ENCODE data around the gene ARHGAP28. TPM values are rescaled to one million over a fixed set of nuclear protein-coding genes. Genes with fewer than 3 reads are reported as not detected.

ARHGAP28 gene
- total RNA-seq, 2 donors from 2014 or later: 0.41 to 1.8 TPM

DNA sequence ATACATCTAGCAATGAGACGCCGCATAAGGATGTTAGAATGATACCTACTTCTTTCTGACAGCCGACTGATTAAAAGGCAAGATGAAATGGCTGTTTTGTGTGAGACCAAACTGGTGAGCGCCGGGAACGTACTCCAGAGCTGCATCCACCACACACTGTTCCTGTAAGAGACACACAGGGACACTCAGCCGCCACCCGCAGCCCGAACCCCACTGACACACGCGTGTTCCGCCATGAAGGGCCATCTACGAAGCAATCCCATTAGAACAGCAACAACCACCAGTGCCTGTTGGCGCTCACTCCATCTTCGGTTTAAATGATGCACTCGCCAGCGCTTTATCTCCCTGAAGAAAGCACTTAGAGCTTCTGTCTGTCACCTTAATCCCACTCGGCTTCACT, 225.8 kb downstream of the ARHGAP28 start:
- no peak for TF ChIP-seq CTCF (IDR thresholded peaks at IDR 0.05)
- no peak overlapping the region for H3K27ac ChIP-seq
- no peaks in the 10 kb centered on the region for H3K27me3 ChIP-seq (replicated peaks; ENCODE audit: insufficient read depth)
- ATAC-seq (ENCODE audit: insufficient number of reproducible peaks, low FRiP score, low read depth): no peak
- H3K9me3 ChIP-seq: no peaks in the 10 kb centered on the region
- no peaks in the 10 kb centered on the region for H3K36me3 ChIP-seq
- no peak overlapping the region for H3K4me3 ChIP-seq
- H3K4me1 ChIP-seq (ENCODE audit: control insufficient read depth in 1 of 2, low read depth in 2 of 2): no peaks in the 10 kb centered on the region
- DNase-seq (ENCODE audit: low spot score): no peak

DNA sequence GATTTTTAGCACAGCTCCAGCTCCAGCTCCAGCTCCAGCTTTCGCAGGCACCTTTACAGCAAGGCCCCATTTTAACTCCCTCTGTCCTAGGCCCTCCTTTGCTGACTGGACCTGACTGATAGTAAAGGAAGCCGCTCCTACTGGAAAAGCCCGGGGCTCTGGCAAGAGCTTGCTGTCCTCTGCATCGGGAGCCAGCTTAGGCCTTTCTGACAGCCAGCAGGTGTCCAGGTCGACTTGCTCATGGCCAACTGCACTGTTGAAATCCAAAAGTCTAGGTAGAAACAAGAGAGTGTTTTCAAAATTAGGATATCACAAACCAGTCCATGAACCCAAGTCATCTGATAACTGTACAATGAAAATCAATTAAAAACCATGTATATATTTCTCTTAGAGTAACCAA, 227.0 kb downstream of the ARHGAP28 start:
- Histone ChIP-seq H3K27me3 (replicated peaks; ENCODE audit: insufficient read depth) (no peaks in the 10 kb centered on the region), H3K9me3 (no peaks in the 10 kb centered on the region), H3K4me1 (ENCODE audit: control insufficient read depth in 1 of 2, low read depth in 2 of 2) (no peaks in the 10 kb centered on the region), H3K27ac (no peak overlapping the region), H3K4me3 (no peak overlapping the region), H3K36me3 (no peaks in the 10 kb centered on the region)
- no peak for DNase-seq (ENCODE audit: low spot score)
- no peak for TF ChIP-seq CTCF (IDR thresholded peaks at IDR 0.05)
- no peak for ATAC-seq (ENCODE audit: insufficient number of reproducible peaks, low FRiP score, low read depth)

GRCh38 chr18:6956999-6957398, 227.5 kb downstream of the ARHGAP28 start:
- DNase-seq (ENCODE audit: low spot score): no peak
- no peak for TF ChIP-seq CTCF (IDR thresholded peaks at IDR 0.05)
- no peak overlapping the region for H3K27ac ChIP-seq
- H3K27me3 ChIP-seq (replicated peaks; ENCODE audit: insufficient read depth): no peaks in the 10 kb centered on the region
- no peaks in the 10 kb centered on the region for H3K9me3 ChIP-seq
- no peaks in the 10 kb centered on the region for H3K4me1 ChIP-seq (ENCODE audit: control insufficient read depth in 1 of 2, low read depth in 2 of 2)
- H3K4me3 ChIP-seq: no peak overlapping the region
- no peaks in the 10 kb centered on the region for H3K36me3 ChIP-seq
- no peak for ATAC-seq (ENCODE audit: insufficient number of reproducible peaks, low FRiP score, low read depth)

DNA sequence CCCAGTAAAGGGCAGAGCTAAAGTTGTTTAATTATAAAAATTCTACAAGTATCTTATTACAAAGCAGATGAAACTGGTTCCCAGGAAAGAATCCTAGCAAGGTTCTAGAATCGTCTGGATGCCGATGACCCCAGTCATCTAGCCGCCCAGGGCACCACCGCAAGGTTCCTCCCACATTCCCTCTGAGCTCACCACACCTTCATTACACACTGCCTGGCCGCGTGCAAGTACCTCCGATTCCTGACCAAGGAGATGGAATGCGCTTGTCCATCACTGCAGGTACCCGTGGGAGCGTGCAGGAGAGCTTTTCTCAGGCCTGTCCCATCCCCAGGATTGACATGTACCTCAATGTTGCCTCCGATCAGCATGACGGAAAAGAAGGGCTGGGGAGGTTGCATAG, 229.6 kb downstream of the ARHGAP28 start:
- no peak overlapping the region for H3K27ac ChIP-seq
- H3K4me3 ChIP-seq: no peak overlapping the region
- no peaks in the 10 kb centered on the region for H3K27me3 ChIP-seq (replicated peaks; ENCODE audit: insufficient read depth)
- no peaks in the 10 kb centered on the region for H3K36me3 ChIP-seq
- no peak for TF ChIP-seq CTCF (IDR thresholded peaks at IDR 0.05)
- H3K9me3 ChIP-seq: no peaks in the 10 kb centered on the region
- DNase-seq (ENCODE audit: low spot score): no peak
- no peaks in the 10 kb centered on the region for H3K4me1 ChIP-seq (ENCODE audit: control insufficient read depth in 1 of 2, low read depth in 2 of 2)
- ATAC-seq (ENCODE audit: insufficient number of reproducible peaks, low FRiP score, low read depth): no peak

DNA sequence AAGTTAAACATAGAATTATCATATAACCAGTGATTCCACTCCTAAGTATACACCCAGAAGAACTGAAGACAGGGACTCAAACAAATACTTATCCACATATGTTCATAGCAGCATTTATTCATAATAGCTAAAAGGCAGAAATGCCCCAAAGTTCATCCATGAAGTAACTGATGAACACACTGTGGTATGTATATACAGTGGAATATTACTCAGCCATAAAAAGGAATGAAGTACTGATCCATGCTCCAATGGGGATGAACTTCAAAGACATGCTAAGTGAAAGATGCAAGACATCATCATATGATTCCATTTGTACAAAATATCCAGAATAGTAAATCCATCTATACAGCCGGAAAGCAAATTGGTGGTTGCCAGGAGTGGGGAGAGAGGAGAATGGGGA, 230.6 kb downstream of the ARHGAP28 start:
- H3K4me3 ChIP-seq: no peak overlapping the region
- TF ChIP-seq CTCF (IDR thresholded peaks at IDR 0.05): no peak
- no peaks in the 10 kb centered on the region for H3K4me1 ChIP-seq (ENCODE audit: control insufficient read depth in 1 of 2, low read depth in 2 of 2)
- no peaks in the 10 kb centered on the region for H3K36me3 ChIP-seq
- no peaks in the 10 kb centered on the region for H3K27me3 ChIP-seq (replicated peaks; ENCODE audit: insufficient read depth)
- ATAC-seq (ENCODE audit: insufficient number of reproducible peaks, low FRiP score, low read depth) (no peak), DNase-seq (ENCODE audit: low spot score) (no peak)
- H3K9me3 ChIP-seq: no peaks in the 10 kb centered on the region
- H3K27ac ChIP-seq: no peak overlapping the region
